DOHH2 (cell line): Measurements from ENCODE around the gene PHF23.

Experiments used
- H3F3A ChIP-seq: fragments of 200-600 bp; sonication (generic), shearing (Covaris generic); 2 replicates; pipeline ENCODE4 v1.6.0; 2016; ENCODE audit warnings: antibody characterized with exemption, mild to moderate bottlenecking; ENCODE audit not compliant: control insufficient read depth, insufficient read depth
- H3K27ac ChIP-seq: fragments of 200-600 bp; sonication (generic); 2 replicates; pipeline ENCODE4 v1.5.1; 2014; ENCODE audit warnings: low read depth, mild to moderate bottlenecking, low read length, moderate library complexity
- H3K27me3 ChIP-seq: fragments of 200-600 bp; sonication (generic); 2 replicates; pipeline ENCODE4 v1.6.1; 2014; ENCODE audit warnings: mild to moderate bottlenecking, low read length, mixed read lengths; ENCODE audit not compliant: control insufficient read depth
- H3K36me3 ChIP-seq: fragments of 200-600 bp; sonication (generic); 2 replicates; pipeline ENCODE4 v1.6.1; 2014; ENCODE audit warnings: mild to moderate bottlenecking, low read length, moderate library complexity, mixed read lengths; ENCODE audit not compliant: control insufficient read depth
- H3K4me1 ChIP-seq: fragments of 200-600 bp; sonication (generic); 2 replicates; pipeline ENCODE4 v1.6.1; 2014; ENCODE audit warnings: mild to moderate bottlenecking, low read length, mixed read lengths; ENCODE audit not compliant: control insufficient read depth
- H3K4me2 ChIP-seq: fragments of 200-600 bp; sonication (generic); 2 replicates; pipeline ENCODE4 v1.6.0; 2014; ENCODE audit warnings: mild to moderate bottlenecking, low read length, moderate library complexity
- H3K4me3 ChIP-seq: fragments of 200-600 bp; sonication (generic); 2 replicates; pipeline ENCODE4 v1.5.1; 2014; ENCODE audit warnings: mild to moderate bottlenecking, low read length, mixed read lengths
- H3K79me2 ChIP-seq: fragments of 200-600 bp; sonication (generic); 2 replicates; pipeline ENCODE4 v1.6.1; 2014; ENCODE audit warnings: mild to moderate bottlenecking, low read length, mixed read lengths; ENCODE audit not compliant: control insufficient read depth
- H3K9me2 ChIP-seq: fragments of 200-600 bp; sonication (generic); replicated peaks from 2 replicates; pipeline ENCODE4 v1.6.1; 2014; ENCODE audit warnings: mild to moderate bottlenecking, low read length, mixed read lengths; ENCODE audit not compliant: control insufficient read depth
- H3K9me3 ChIP-seq: fragments of 200-600 bp; sonication (generic); 2 replicates; pipeline ENCODE4 v1.6.1; 2014; ENCODE audit warnings: antibody characterized with exemption, low read length, mixed read lengths; ENCODE audit not compliant: control insufficient read depth, insufficient read depth
- H4K20me1 ChIP-seq: fragments of 200-600 bp; sonication (generic); 2 replicates; pipeline ENCODE4 v1.6.0; 2014; ENCODE audit warnings: low read depth, mild to moderate bottlenecking, antibody characterized with exemption, low read length, moderate library complexity; ENCODE audit not compliant: control insufficient read depth, insufficient read depth
- CTCF ChIP-seq: fragments of 200-600 bp; sonication (generic); IDR thresholded peaks from one replicate; pipeline ENCODE4 v1.5.1; 2014; ENCODE audit warnings: antibody characterized with exemption, mild to moderate bottlenecking, low read depth, low read length; ENCODE audit not compliant: poor library complexity, severe bottlenecking
- EZH2phosphoT487 ChIP-seq: fragments of 200-600 bp; sonication (generic); IDR thresholded peaks from 2 replicates; pipeline ENCODE4 v1.6.1; 2017; ENCODE audit warnings: borderline replicate concordance, mild to moderate bottlenecking, antibody characterized with exemption, low read length, moderate library complexity, mixed read lengths

PHF23 gene

GRCh38 chr17:7256766-7257456, 17.7 kb upstream of the PHF23 start:
- H4K20me1 ChIP-seq = no peaks in the 10 kb centered on the region
- H3K4me2 ChIP-seq = no peak overlapping the region
- H3K27me3 ChIP-seq = peaks cover 14% of the 10 kb centered on the region
- TF ChIP-seq CTCF = no peak
- TF ChIP-seq EZH2phosphoT487 = no peak
- H3K4me3 ChIP-seq = no peak overlapping the region
- no peaks in the 10 kb centered on the region for H3K9me3 ChIP-seq
- H3K4me1 ChIP-seq = peaks cover 19% of the 10 kb centered on the region
- peaks cover 18% of the 10 kb centered on the region for H3K79me2 ChIP-seq
- peaks cover 54% of the 10 kb centered on the region for H3K36me3 ChIP-seq
- H3K9me2 ChIP-seq = no peaks in the 10 kb centered on the region
- peaks cover 6% of the 10 kb centered on the region; the same call in 1 of the 2 replicates for H3F3A ChIP-seq
- no peak overlapping the region for H3K27ac ChIP-seq

- H3K27me3 ChIP-seq = no peaks in the 10 kb centered on the region
- peaks cover 39% of the 10 kb centered on the region for H3K79me2 ChIP-seq
- peaks cover 65% of the 10 kb centered on the region for H3K36me3 ChIP-seq
- no peaks in the 10 kb centered on the region for H3K9me2 ChIP-seq
- peaks cover 2% of the 10 kb centered on the region; the same call in 1 of the 2 replicates for H3F3A ChIP-seq
- TF ChIP-seq CTCF (no peak), EZH2phosphoT487 (no peak)
- no peak overlapping the region for H3K27ac ChIP-seq
- H3K4me1 ChIP-seq = peaks cover 16% of the 10 kb centered on the region
- no peak overlapping the region for H3K4me3 ChIP-seq
- no peak overlapping the region for H3K4me2 ChIP-seq
- H3K9me3 ChIP-seq = no peaks in the 10 kb centered on the region
- H4K20me1 ChIP-seq = 0 out of 2 replicates have a peak, but pooled peaks cover 6% of the 10 kb centered on the region
These were observed 15.3 kb upstream of the PHF23 start for GRCh38 chr17:7254511-7254910.

- Histone ChIP-seq H3K27me3 (no peaks in the 10 kb centered on the region), H3K79me2 (peaks cover 54% of the 10 kb centered on the region), H3K27ac (peak overlapping the region; percentile 83; the same call in 1 of the 2 replicates), H3K4me1 (peaks cover 25% of the 10 kb centered on the region), H3F3A (no peaks in the 10 kb centered on the region), H4K20me1 (peaks cover 13% of the 10 kb centered on the region; the same call in 1 of the 2 replicates), H3K4me3 (peak overlapping the region; percentile 88), H3K4me2 (peak overlapping the region; percentile 77), H3K9me3 (no peaks in the 10 kb centered on the region), H3K36me3 (peaks cover 62% of the 10 kb centered on the region), H3K9me2 (no peaks in the 10 kb centered on the region)
- TF ChIP-seq EZH2phosphoT487 = no peak
These were observed 13.8 kb upstream of the PHF23 start for GRCh38 chr17:7253082-7253481.
